GM12878 (cell line): ENCODE data around the gene PRDM16. TPM values are rescaled to one million over a fixed set of nuclear protein-coding genes. Genes with fewer than 3 reads are reported as not detected.

Source experiments
- ATAC-seq: fragments of 200-7000 bp; cut with Tn5 transposase; 3 replicates; pipeline ENCODE4 v1.9.1; 2020; ENCODE audit warnings: mild to moderate bottlenecking, moderate library complexity
- BruUV-seq: library from RNA; stranded (reverse); fragments of 400-500 nt; replicated peaks from 2 replicates; lab custom pipeline; 2021; lab: Mats Ljungman, UMichigan
- CTCF ChIA-PET: fragments of 300-600 bp; sonication (Branson Sonifier 250); formaldehyde crosslinking; extraction: SDS; loops from one replicate; lab custom pipeline; 2021; ENCODE audit warnings: inconsistent platforms; lab: Yijun Ruan, JAX
- POLR2A ChIA-PET: fragments of 350-600 bp; formaldehyde crosslinking; extraction: SDS; loops from one replicate; lab custom pipeline; 2021; ENCODE audit warnings: inconsistent platforms; lab: Charles Lee
- RAD21 ChIA-PET: fragments of 300-600 bp; sonication (Branson Sonifier 250); formaldehyde crosslinking; loops from one replicate; lab custom pipeline; 2023; ENCODE audit warnings: antibody characterized with exemption; ENCODE audit not compliant: unreplicated experiment; lab: Charles Lee
- SMC1A ChIA-PET: fragments of 300-600 bp; sonication (Branson Sonifier 250); formaldehyde crosslinking; loops from one replicate; lab custom pipeline; 2023; ENCODE audit not compliant: unreplicated experiment, uncharacterized antibody; lab: Charles Lee
- DNase-seq: peaks from one replicate; pipeline ENCODE4 v3.0.0-alpha.2; 2011; ENCODE audit warnings: low read depth, low spot score
- FAIRE-seq: peaks from 3 replicates; lab custom pipeline; 2011; peaks lifted over from hg19 to GRCh38; lab: Jason Lieb, UNC
- H2AFZ ChIP-seq: 2 replicates; pipeline ENCODE4 v1.6.0; 2011; ENCODE audit warnings: low read depth, low read length, control low read depth; ENCODE audit not compliant: control insufficient read depth
- H3K27ac ChIP-seq: 2 replicates; pipeline ENCODE4 v1.5.1; 2011; ENCODE audit warnings: control low read depth; ENCODE audit not compliant: control insufficient read depth, insufficient read depth
- H3K27me3 ChIP-seq, 2 experiments: replicated peaks in 1 of 2; 2 replicates each; pipeline versions ENCODE4 v1.6.0 to v1.6.1; 2011; ENCODE audit warnings: low read length in 1 of 2; ENCODE audit not compliant: control insufficient read depth in 2 of 2, insufficient read depth in 2 of 2
- H3K36me3 ChIP-seq, 2 experiments: 2 replicates each; pipeline ENCODE4 v1.5.1; 2011; ENCODE audit warnings: low read length in 1 of 2; ENCODE audit not compliant: control insufficient read depth in 2 of 2, insufficient read depth in 2 of 2
- H3K4me1 ChIP-seq: 2 replicates; pipeline ENCODE4 v1.6.1; 2011; ENCODE audit warnings: mild to moderate bottlenecking, low read length, moderate library complexity, mixed read lengths; ENCODE audit not compliant: control insufficient read depth, insufficient read depth
- H3K4me2 ChIP-seq: 2 replicates; pipeline ENCODE4 v1.6.0; 2011; ENCODE audit warnings: control low read depth; ENCODE audit not compliant: control insufficient read depth, insufficient read depth
- H3K4me3 ChIP-seq: fragments of 200-600 bp; sonication (generic); 2 replicates; pipeline ENCODE4 v1.5.1; 2016
- H3K79me2 ChIP-seq: 2 replicates; pipeline ENCODE4 v1.6.0; 2011; ENCODE audit warnings: low read length; ENCODE audit not compliant: control insufficient read depth, insufficient read depth
- H3K9ac ChIP-seq: 2 replicates; pipeline ENCODE4 v1.8.0; 2011; ENCODE audit warnings: low read length, control low read depth, mixed read lengths; ENCODE audit not compliant: control insufficient read depth, insufficient read depth
- H3K9me3 ChIP-seq: replicated peaks from 3 replicates; pipeline ENCODE4 v1.5.1; 2011; ENCODE audit warnings: mild to moderate bottlenecking, low read length; ENCODE audit not compliant: control insufficient read depth, insufficient read depth
- H4K20me1 ChIP-seq: 2 replicates; pipeline ENCODE4 v1.6.0; 2011; ENCODE audit not compliant: control insufficient read depth, insufficient read depth
- BCL11A ChIP-seq: IDR thresholded peaks from 2 replicates; pipeline ENCODE4 v1.6.1; 2011; ENCODE audit warnings: low read depth, low read length
- BCL3 ChIP-seq: IDR thresholded peaks from 2 replicates; pipeline ENCODE4 v1.6.1; 2011; ENCODE audit warnings: borderline replicate concordance, low read depth, mild to moderate bottlenecking, moderate library complexity, low read length; ENCODE audit not compliant: insufficient read depth, poor library complexity, severe bottlenecking
- CREB1 ChIP-seq: IDR thresholded peaks from 2 replicates; pipeline ENCODE4 v1.6.1; 2012; ENCODE audit warnings: low read depth, mild to moderate bottlenecking, inconsistent platforms
- MXI1 ChIP-seq: fragments of 150-350 bp; IDR thresholded peaks from 2 replicates; pipeline ENCODE4 v1.6.1; 2011; ENCODE audit warnings: low read depth, mild to moderate bottlenecking, inconsistent platforms, low read length, improper control_type of control experiment
- ZBED1 ChIP-seq: IDR thresholded peaks from 2 replicates; pipeline ENCODE4 v1.6.1; 2016; ENCODE audit warnings: borderline replicate concordance
- ZNF24 ChIP-seq: fragments of 450-650 bp; IDR thresholded peaks from 2 replicates; pipeline ENCODE4 v1.6.1; 2017; ENCODE audit warnings: antibody characterized with exemption, mild to moderate bottlenecking
- whole genome bisulfite sequencing: methylation state at CpG from one replicate; pipeline ENCODE4 v1.1.6; 2016; ENCODE audit warnings: low lambda C conversion rate; ENCODE audit not compliant: insufficient replicate concordance, insufficient coverage; ENCODE audit errors: missing lambda C conversion rate; 5-methylcytosine and 5-hydroxymethylcytosine counted together
- in situ Hi-C: fragments of 300-500 bp; cut with MboI; formaldehyde crosslinking; loops from 9 replicates; pipeline ENCODE4 v1.14.3; 2018; ENCODE audit warnings: mixed read lengths
- intact Hi-C: fragments of 100-400 bp; cut with micrococcal nuclease; formaldehyde crosslinking; loops from one replicate; pipeline ENCODE4 v1.14.2; 2022; ENCODE audit not compliant: unreplicated experiment
- polyA plus RNA-seq, 11 experiments: library from polyadenylated mRNA; depleted of rRNA in 4 of 11; unstranded in 6 of 11; stranded (reverse) in 5 of 11; fragments of >200 nt; fragmentation: Nextera tagmentation in 4 of 11; fragmentation: Illumina TruSeq in 1 of 11; extraction: Ambion mirVana in 4 of 11; extraction: Trizol in 1 of 11; gene quantifications; 1 replicate in 1 of 11; 2 replicates in 10 of 11; pipeline versions ENCODE4 v1.2.1 to v1.2.3, GENCODE V29; 2011 to 2016; ENCODE audit warnings: inconsistent platforms in 2 of 11, missing spikeins in 2 of 11, low read depth in 1 of 11
- total RNA-seq, 4 experiments: library from RNA; depleted of rRNA in 3 of 4; stranded (reverse); fragments of >200 nt in 3 of 4; fragmentation: Illumina TruSeq in 1 of 4; extraction: Trizol in 1 of 4; gene quantifications; 2 replicates each; pipeline versions ENCODE4 v1.2.1 to v1.2.3, GENCODE V29; 2013 to 2021
- TF ChIP-seq, protein P1 (sequence below): fragments of 450-650 bp; IDR thresholded peaks from 2 replicates; pipeline ENCODE4 v1.6.1; 2017; ENCODE audit warnings: antibody characterized with exemption, mild to moderate bottlenecking, moderate library complexity

PRDM16 gene
- total and polyA plus RNA-seq, 10 of the 15 experiments (the other 5 are each of a cell fraction or from before 2014, with no cell fraction given), result 0.03 TPM; not detected in 9

GRCh38 chr1:3290915-3291314, 221.9 kb downstream of the PRDM16 start:
- ATAC-seq, result no peak
- H3K9me3 ChIP-seq, result no peaks in the 10 kb centered on the region
- ChIA-PET CTCF (no interaction called here), SMC1A (no interaction called here), POLR2A (no interaction called here), RAD21 (no interaction called here)
- WGBS, result 27% methylated on average over 15 of the region's 15 CpGs
- H2AFZ ChIP-seq, result no peak overlapping the region
- no peaks in the 10 kb centered on the region for H3K27me3 ChIP-seq
- FAIRE-seq, result no peak
- H3K9ac ChIP-seq, result no peak overlapping the region
- BruUV-seq, result no TSS peak
- H3K4me3 ChIP-seq, result no peak overlapping the region
- H4K20me1 ChIP-seq, result no peaks in the 10 kb centered on the region
- H3K79me2 ChIP-seq, result no peaks in the 10 kb centered on the region
- intact Hi-C loops, result no loop called here
- no peaks in the 10 kb centered on the region for H3K36me3 ChIP-seq
- no peak overlapping the region for H3K27ac ChIP-seq
- in situ Hi-C loops, result no loop called here
- H3K4me1 ChIP-seq, result no peaks in the 10 kb centered on the region
- H3K4me2 ChIP-seq, result no peak overlapping the region
- no peak for DNase-seq
- TF ChIP-seq BCL11A (no peak), BCL3 (no peak), CREB1 (no peak), MXI1 (no peak), ZBED1 (no peak), ZNF24 (no peak)
- TF ChIP-seq, protein P1, sequence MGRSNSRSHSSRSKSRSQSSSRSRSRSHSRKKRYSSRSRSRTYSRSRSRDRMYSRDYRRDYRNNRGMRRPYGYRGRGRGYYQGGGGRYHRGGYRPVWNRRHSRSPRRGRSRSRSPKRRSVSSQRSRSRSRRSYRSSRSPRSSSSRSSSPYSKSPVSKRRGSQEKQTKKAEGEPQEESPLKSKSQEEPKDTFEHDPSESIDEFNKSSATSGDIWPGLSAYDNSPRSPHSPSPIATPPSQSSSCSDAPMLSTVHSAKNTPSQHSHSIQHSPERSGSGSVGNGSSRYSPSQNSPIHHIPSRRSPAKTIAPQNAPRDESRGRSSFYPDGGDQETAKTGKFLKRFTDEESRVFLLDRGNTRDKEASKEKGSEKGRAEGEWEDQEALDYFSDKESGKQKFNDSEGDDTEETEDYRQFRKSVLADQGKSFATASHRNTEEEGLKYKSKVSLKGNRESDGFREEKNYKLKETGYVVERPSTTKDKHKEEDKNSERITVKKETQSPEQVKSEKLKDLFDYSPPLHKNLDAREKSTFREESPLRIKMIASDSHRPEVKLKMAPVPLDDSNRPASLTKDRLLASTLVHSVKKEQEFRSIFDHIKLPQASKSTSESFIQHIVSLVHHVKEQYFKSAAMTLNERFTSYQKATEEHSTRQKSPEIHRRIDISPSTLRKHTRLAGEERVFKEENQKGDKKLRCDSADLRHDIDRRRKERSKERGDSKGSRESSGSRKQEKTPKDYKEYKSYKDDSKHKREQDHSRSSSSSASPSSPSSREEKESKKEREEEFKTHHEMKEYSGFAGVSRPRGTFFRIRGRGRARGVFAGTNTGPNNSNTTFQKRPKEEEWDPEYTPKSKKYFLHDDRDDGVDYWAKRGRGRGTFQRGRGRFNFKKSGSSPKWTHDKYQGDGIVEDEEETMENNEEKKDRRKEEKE, result no peak
